Muscle layer of colon (tissue), 2 donors: ENCODE results near the gene LDLRAD3.

Experiments used
- H3K27ac ChIP-seq: one replicate; pipeline ENCODE4 v1.7.0; 2013; ENCODE audit warnings: low read depth, mild to moderate bottlenecking, low read length, moderate library complexity
- H3K27me3 ChIP-seq, 2 donors: one replicate each; pipeline ENCODE4 v1.7.0; 2013; ENCODE audit warnings: low read length in 2 of 2, mild to moderate bottlenecking in 2 of 2; ENCODE audit not compliant: insufficient read depth in 2 of 2, control insufficient read depth in 1 of 2
- H3K36me3 ChIP-seq: one replicate; pipeline ENCODE4 v1.7.0; 2013; ENCODE audit warnings: mild to moderate bottlenecking, low read length; ENCODE audit not compliant: insufficient read depth
- H3K4me1 ChIP-seq: one replicate; pipeline ENCODE4 v1.7.0; 2013; ENCODE audit warnings: mild to moderate bottlenecking, low read length; ENCODE audit not compliant: insufficient read depth
- H3K4me3 ChIP-seq, 2 donors: one replicate each; pipeline ENCODE4 v1.7.0; 2013; ENCODE audit warnings: low read length in 2 of 2, low read depth in 1 of 2, mild to moderate bottlenecking in 1 of 2, moderate library complexity in 1 of 2
- H3K9ac ChIP-seq: one replicate; pipeline ENCODE4 v1.7.0; 2013; ENCODE audit warnings: low read length
- H3K9me3 ChIP-seq: one replicate; pipeline ENCODE4 v1.7.0; 2013; ENCODE audit warnings: mild to moderate bottlenecking, low read length
- donor health status: abdominal sarcoma.
- donor health status: Adenocarcinoma of cecum.

The LDLRAD3 gene

DNA sequence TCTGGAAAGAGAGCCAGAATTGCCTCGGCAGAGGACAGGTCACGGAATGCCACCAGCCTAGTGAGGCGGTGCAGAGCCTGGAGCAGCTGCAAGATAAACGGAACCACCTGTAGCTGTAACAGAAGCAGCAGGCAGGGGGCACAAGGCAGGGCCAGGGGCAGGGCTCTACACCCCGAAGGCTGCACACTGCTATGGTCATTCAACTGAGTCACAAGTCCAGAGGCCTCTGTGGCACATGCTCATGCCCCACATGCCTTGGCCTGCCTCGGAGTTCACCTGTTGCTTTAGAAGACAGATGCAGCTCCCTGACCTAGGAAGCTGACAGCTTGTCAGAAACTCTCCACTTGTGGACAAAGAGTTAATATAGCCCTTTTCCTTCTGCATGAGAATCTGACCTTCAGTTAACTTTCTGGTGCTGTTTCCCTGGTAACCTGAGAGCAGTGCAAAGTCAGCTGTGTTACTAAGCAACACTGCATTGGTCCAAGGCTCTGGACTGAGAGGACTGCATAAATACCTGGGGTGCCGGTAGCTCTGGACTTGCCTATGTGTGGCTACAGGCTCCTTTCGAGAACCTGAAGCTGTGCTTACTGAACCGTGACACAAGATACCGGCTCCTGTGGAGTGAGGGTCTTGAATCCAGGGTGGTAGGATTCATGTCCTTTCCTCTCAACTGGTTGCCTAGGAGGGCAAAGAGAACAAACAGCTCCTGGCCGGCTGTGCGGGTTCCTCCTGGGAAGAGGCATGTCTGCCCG, 334.8 kb downstream of the LDLRAD3 start:
- Histone ChIP-seq H3K9me3 (no peaks in the 10 kb centered on the region), H3K27ac (no peak overlapping the region), H3K27me3 (no peaks in the 10 kb centered on the region), H3K9ac (no peak overlapping the region), H3K4me3 (no peak overlapping the region), H3K4me1 (no peaks in the 10 kb centered on the region), H3K36me3 (peaks cover 36% of the 10 kb centered on the region)

DNA sequence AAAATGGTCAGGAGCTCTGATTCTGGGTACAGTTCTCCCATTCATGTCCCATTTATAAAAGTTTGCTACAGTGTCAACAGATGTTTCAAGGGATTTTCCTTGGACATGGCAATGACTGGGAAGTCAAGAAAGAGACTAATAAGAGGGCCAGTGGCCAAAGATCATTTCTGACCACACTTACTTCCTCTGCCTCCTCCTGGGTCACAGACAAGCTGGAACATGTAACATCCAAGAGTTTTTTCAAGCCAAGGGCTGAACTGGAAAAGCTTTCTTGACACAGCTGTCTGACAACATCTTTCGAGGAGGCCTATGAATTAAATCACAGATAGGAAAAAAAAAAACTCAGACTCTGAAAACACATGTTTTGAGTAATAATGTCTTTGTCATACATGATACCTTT, 336.7 kb downstream of the LDLRAD3 start:
- Histone ChIP-seq H3K4me3 (no peak overlapping the region), H3K9me3 (no peaks in the 10 kb centered on the region), H3K9ac (no peak overlapping the region), H3K27me3 (no peaks in the 10 kb centered on the region), H3K4me1 (no peaks in the 10 kb centered on the region), H3K36me3 (peaks cover 23% of the 10 kb centered on the region), H3K27ac (no peak overlapping the region)
